Measurements from ENCODE around the gene PTPMT1.
"Not testable (repeated sequence)": the region's sequence is repeated elsewhere in the genome, so short reads cannot be mapped to it uniquely, and the experiment has no call there.

- TF ChIP-seq CTCF, EZH2phosphoT487 (IDR thresholded peaks at IDR 0.05; ENCODE audit: low read length): not testable (repeated sequence)
These were observed 8.4 kb upstream of the PTPMT1 start for GRCh38 chr11:47557004-47557403.
